A549 (cell line): ENCODE results near the gene S100A8. TPM values are rescaled to one million over a fixed set of nuclear protein-coding genes. Genes with fewer than 3 reads are reported as not detected.

ENCODE experiments used
- ATAC-seq, 2 experiments: fragments of 200-7000 bp in 1 of 2; fragments of >200 bp in 1 of 2; cut with Nextera tagmentation in 1 of 2; cut with Tn5 transposase in 1 of 2; 3 replicates each; pipeline versions ENCODE4 v1.8.0 to v1.9.1; 2018 to 2020; ENCODE audit warnings: mild to moderate bottlenecking in 1 of 2, moderate library complexity in 1 of 2
- CTCF ChIA-PET: fragments of 300-600 bp; sonication (Branson Sonifier 250); formaldehyde crosslinking; extraction: SDS; loops from one replicate; lab custom pipeline; 2021; ENCODE audit warnings: antibody characterized with exemption, inconsistent platforms; lab: Yijun Ruan, JAX
- POLR2A ChIA-PET: fragments of 350-600 bp; formaldehyde crosslinking; extraction: SDS; loops from one replicate; lab custom pipeline; 2021; ENCODE audit warnings: antibody characterized with exemption, inconsistent platforms; lab: Yijun Ruan, JAX
- DNase-seq, 2 experiments: peaks; one replicate each; pipeline versions ENCODE4 v3.0.0 to v3.0.0-alpha.2; 2011 to 2016; ENCODE audit warnings: low read depth in 1 of 2, low spot score in 1 of 2
- FAIRE-seq: peaks from 2 replicates; lab custom pipeline; 2011; peaks lifted over from hg19 to GRCh38; lab: Jason Lieb, UNC
- H3K27ac ChIP-seq, 2 experiments: fragments of >200 bp; sonication (Bioruptor Twin); formaldehyde crosslinking; 3 replicates each; pipeline ENCODE4 v1.5.1; 2016 to 2017
- H3K4me1 ChIP-seq: fragments of >200 bp; sonication (Bioruptor Twin); formaldehyde crosslinking; 3 replicates; pipeline ENCODE4 v1.6.1; 2016
- H3K4me2 ChIP-seq: fragments of >200 bp; sonication (Bioruptor Twin); formaldehyde crosslinking; 3 replicates; pipeline ENCODE4 v1.6.1; 2016
- H3K4me3 ChIP-seq: fragments of >200 bp; sonication (Bioruptor Twin); formaldehyde crosslinking; 3 replicates; pipeline ENCODE4 v1.5.1; 2016
- H3K9me3 ChIP-seq: fragments of >200 bp; sonication (Bioruptor Twin); formaldehyde crosslinking; 3 replicates; pipeline ENCODE4 v1.6.1; 2016
- ATOH8 ChIP-seq: fragments of 250-450 bp; sonication (Bioruptor Pico); IDR thresholded peaks from 2 replicates; pipeline ENCODE4 v1.5.0; 2020; ENCODE audit warnings: low read depth, mild to moderate bottlenecking, moderate library complexity
- BCL3 ChIP-seq: fragments of >200 bp; sonication (Bioruptor Twin); formaldehyde crosslinking; IDR thresholded peaks from 3 replicates; pipeline ENCODE4 v1.6.1; 2016
- CBX8 ChIP-seq: fragments of 200-600 bp; sonication (generic); IDR thresholded peaks from 2 replicates; pipeline ENCODE4 v1.6.1; 2016
- CHD4 ChIP-seq: fragments of 200-600 bp; sonication (generic); IDR thresholded peaks from 2 replicates; pipeline ENCODE4 v1.6.1; 2016; ENCODE audit warnings: antibody characterized with exemption, mild to moderate bottlenecking, borderline replicate concordance
- CTCF ChIP-seq: fragments of >200 bp; sonication (Bioruptor Twin); formaldehyde crosslinking; IDR thresholded peaks from 3 replicates; pipeline ENCODE4 v1.5.1; 2016
- EHMT2 ChIP-seq: fragments of 200-600 bp; sonication (generic); IDR thresholded peaks from 2 replicates; pipeline ENCODE4 v1.6.1; 2016; ENCODE audit warnings: antibody characterized with exemption, low read depth, mild to moderate bottlenecking, moderate library complexity
- ELK1 ChIP-seq: fragments of 150-350 bp; IDR thresholded peaks from 2 replicates; pipeline ENCODE4 v1.6.1; 2014; ENCODE audit warnings: low read depth, mild to moderate bottlenecking, low read length
- EP300 ChIP-seq, 2 experiments: fragments of >200 bp; sonication (Bioruptor Twin); formaldehyde crosslinking; IDR thresholded peaks; 2 replicates in 1 of 2; 3 replicates in 1 of 2; pipeline ENCODE4 v1.6.1; 2016 to 2017
- ESRRA ChIP-seq: fragments of 150-350 bp; IDR thresholded peaks from 2 replicates; pipeline ENCODE4 v1.6.1; 2014; ENCODE audit warnings: mild to moderate bottlenecking, low read length, borderline replicate concordance
- FOSB ChIP-seq: fragments of 250-450 bp; sonication (Bioruptor Pico); IDR thresholded peaks from 2 replicates; pipeline ENCODE4 v1.5.0; 2020; ENCODE audit warnings: mild to moderate bottlenecking, moderate library complexity
- FOXS1 ChIP-seq: fragments of 250-450 bp; sonication (Bioruptor Pico); IDR thresholded peaks from 2 replicates; pipeline ENCODE4 v1.5.0; 2020; ENCODE audit warnings: mild to moderate bottlenecking, moderate library complexity
- GATA3 ChIP-seq: IDR thresholded peaks from 2 replicates; pipeline ENCODE4 v1.6.1; 2012; ENCODE audit warnings: borderline replicate concordance
- HES2 ChIP-seq: fragments of >200 bp; sonication (Bioruptor Twin); formaldehyde crosslinking; IDR thresholded peaks from 2 replicates; pipeline ENCODE4 v1.6.1; 2016
- HOXA7 ChIP-seq: fragments of 250-450 bp; sonication (Bioruptor Pico); IDR thresholded peaks from 2 replicates; pipeline ENCODE4 v1.5.0; 2020; ENCODE audit warnings: mild to moderate bottlenecking, moderate library complexity
- HOXB13 ChIP-seq: fragments of 250-450 bp; sonication (Bioruptor Pico); IDR thresholded peaks from 2 replicates; pipeline ENCODE4 v1.5.0; 2020; ENCODE audit warnings: low read depth, mild to moderate bottlenecking, moderate library complexity
- JUN ChIP-seq, 2 experiments: fragments of >200 bp; sonication (Bioruptor Twin); formaldehyde crosslinking; IDR thresholded peaks; 2 replicates in 1 of 2; 3 replicates in 1 of 2; pipeline ENCODE4 v1.6.1; 2016 to 2017
- JUNB ChIP-seq: fragments of >200 bp; sonication (Bioruptor Twin); formaldehyde crosslinking; IDR thresholded peaks from 2 replicates; pipeline ENCODE4 v1.6.1; 2016
- MAFK ChIP-seq: fragments of 450-650 bp; IDR thresholded peaks from 2 replicates; pipeline ENCODE4 v1.6.1; 2014; ENCODE audit not compliant: partially characterized antibody
- MAZ ChIP-seq: fragments of 150-350 bp; IDR thresholded peaks from 2 replicates; pipeline ENCODE4 v1.6.1; 2014; ENCODE audit warnings: antibody characterized with exemption, low read depth, low read length, borderline replicate concordance
- RARB ChIP-seq: fragments of 250-450 bp; sonication (Bioruptor Pico); IDR thresholded peaks from 2 replicates; pipeline ENCODE4 v1.8.0; 2021; ENCODE audit warnings: mild to moderate bottlenecking, moderate library complexity
- RCOR1 ChIP-seq: fragments of 150-350 bp; IDR thresholded peaks from 2 replicates; pipeline ENCODE4 v1.6.1; 2014; ENCODE audit warnings: antibody characterized with exemption, low read length, low read depth
- TFCP2L1 ChIP-seq: fragments of 250-450 bp; sonication (Bioruptor Pico); IDR thresholded peaks from 2 replicates; pipeline ENCODE4 v1.5.0; 2021; ENCODE audit warnings: mild to moderate bottlenecking
- TP53 ChIP-seq: fragments of 250-450 bp; sonication (Bioruptor Pico); IDR thresholded peaks from 2 replicates; pipeline ENCODE4 v1.5.0; 2021; ENCODE audit warnings: mild to moderate bottlenecking, moderate library complexity
- USF2 ChIP-seq: fragments of 450-650 bp; IDR thresholded peaks from 2 replicates; pipeline ENCODE4 v1.6.1; 2014; ENCODE audit warnings: antibody characterized with exemption
- ZFP36 ChIP-seq: fragments of 450-650 bp; IDR thresholded peaks from 2 replicates; pipeline ENCODE4 v1.6.1; 2014; ENCODE audit warnings: borderline replicate concordance; ENCODE audit not compliant: partially characterized antibody
- ZNF302 ChIP-seq: fragments of 250-450 bp; sonication (Bioruptor Pico); IDR thresholded peaks from 2 replicates; pipeline ENCODE4 v1.9.0; 2021; ENCODE audit warnings: inconsistent platforms, mild to moderate bottlenecking, moderate library complexity
- ZSCAN20 ChIP-seq: fragments of 250-450 bp; sonication (Bioruptor Pico); IDR thresholded peaks from 2 replicates; pipeline ENCODE4 v1.8.0; 2022; ENCODE audit warnings: mild to moderate bottlenecking, moderate library complexity
- WGBS: methylation state at CpG from one replicate; pipeline ENCODE4 v1.1.6; 2017; ENCODE audit errors: missing lambda C conversion rate; 5-methylcytosine and 5-hydroxymethylcytosine counted together
- polyA plus RNA-seq, 4 experiments: library from polyadenylated mRNA; depleted of rRNA in 3 of 4; stranded (reverse); fragments of >200 nt; fragmentation: RNase III in 1 of 4; extraction: RNeasy Plus Mini Kit Qiagen cat#74134 plus additional on column Dnase treatment in 1 of 4; gene quantifications; 2 replicates in 3 of 4; 3 replicates in 1 of 4; pipeline ENCODE4 v1.2.3, GENCODE V29; 2011 to 2017

The S100A8 gene
- polyA plus RNA-seq, 2 of the 4 experiments (the other 2 are of a cell fraction): not detected

- FAIRE-seq (no peak), ATAC-seq (peak in 1 of 2 experiments; percentile 44; a peak in 2 of 6 replicates), DNase-seq (no peak)
- H3K4me2 ChIP-seq: no peak overlapping the region
- TF ChIP-seq BCL3 (no peak), ESRRA (no peak), JUNB (no peak), CHD4 (no peak), ZFP36 (no peak), JUN (IDR thresholded peaks at IDR 0.05) (no peak), CBX8 (no peak), RARB (CRISPR knock-in tag) (no peak), USF2 (no peak), HOXB13 (CRISPR knock-in tag) (no peak), GATA3 (no peak), MAZ (no peak), ZSCAN20 (no peak), TFCP2L1 (CRISPR knock-in tag) (no peak), ZNF302 (no peak), FOSB (CRISPR knock-in tag) (no peak)
- WGBS: 25% methylated on average over 6 of the region's 6 CpGs
- CTCF ChIA-PET: no interaction called here
- H3K9me3 ChIP-seq: no peaks in the 10 kb centered on the region
- no peaks in the 10 kb centered on the region for H3K4me1 ChIP-seq
- no peak overlapping the region for H3K27ac ChIP-seq
- POLR2A ChIA-PET: no interaction called here
- no peak overlapping the region for H3K4me3 ChIP-seq
Measured at GRCh38 chr1:153393926-153394325, 3.1 kb upstream of the S100A8 start.

- Histone ChIP-seq H3K27ac (no peak overlapping the region), H3K4me1 (no peaks in the 10 kb centered on the region), H3K4me2 (no peak overlapping the region), H3K9me3 (no peaks in the 10 kb centered on the region), H3K4me3 (no peak overlapping the region)
- 16% methylated on average over 3 of the region's 3 CpGs for WGBS
- no peak for ATAC-seq
- DNase-seq: no peak
- FAIRE-seq: no peak
- TF ChIP-seq ELK1 (no peak), HOXB13 (CRISPR knock-in tag) (no peak)
- CTCF ChIA-PET: interaction anchor here (1.4 to 2.1 kb wide), 3 partner anchors 39 to 102 kb away, joined by 4 to 6 read pairs (median 6); no protein-coding TSS in a partner anchor
- POLR2A ChIA-PET: no interaction called here
Measured at GRCh38 chr1:153392822-153393221, 1.9 kb upstream of the S100A8 start.

- TF ChIP-seq ATOH8 (no peak), HOXA7 (CRISPR knock-in tag) (no peak), CTCF (no peak), MAZ (no peak), EHMT2 (no peak), EP300 (IDR thresholded peaks at IDR 0.05) (no peak), TP53 (CRISPR knock-in tag) (no peak), RCOR1 (no peak), FOXS1 (CRISPR knock-in tag) (no peak), HES2 (no peak), HOXB13 (CRISPR knock-in tag) (no peak), MAFK (no peak), RARB (CRISPR knock-in tag) (no peak)
- POLR2A ChIA-PET: no interaction called here
- H3K4me3 ChIP-seq: no peak overlapping the region
- no peak overlapping the region for H3K4me2 ChIP-seq
- H3K27ac ChIP-seq: no peak overlapping the region
- no peaks in the 10 kb centered on the region for H3K9me3 ChIP-seq
- FAIRE-seq: no peak
- CTCF ChIA-PET: interaction anchor here (1.4 to 2.1 kb wide), 3 partner anchors 38 to 102 kb away, joined by 4 to 6 read pairs (median 6); no protein-coding TSS in a partner anchor
- no peaks in the 10 kb centered on the region for H3K4me1 ChIP-seq
- DNase-seq: no peak
- ATAC-seq: no peak
- 0% methylated on average over 3 of the region's 3 CpGs for WGBS
Measured at GRCh38 chr1:153392258-153392657, 1.4 kb upstream of the S100A8 start.
